ENCODE measurements around the gene MALAT1. TPM values are rescaled to one million over a fixed set of nuclear protein-coding genes. Genes with fewer than 3 reads are reported as not detected.

The MALAT1 gene
- total and polyA plus RNA-seq, 2 of the 13 experiments (the other 11 are each of a cell fraction or from before 2014, with no cell fraction given): 143 to 1,237 TPM

- in situ Hi-C loops (cut with HindIII; ENCODE audit: extremely low pct_ligation_motif_present, low pct_unique_long_range_greater_than_20kb): no loop called here
- TF ChIP-seq PITX1 (CRISPR knock-in tag; IDR thresholded peaks at IDR 0.05) (0 out of 2 replicates have a peak, but pooled peaks have one; percentile 0), GTF3A (CRISPR knock-in tag; conservative IDR thresholded peaks at IDR 0.05) (0 out of 2 replicates have a peak, but pooled peaks have one; percentile 19), JUN (CRISPR knock-in tag; IDR thresholded peaks at IDR 0.05) (0 out of 2 replicates have a peak, but pooled peaks have one; percentile 3), ZFP82 (CRISPR knock-in tag; IDR thresholded peaks at IDR 0.05; ENCODE audit: borderline replicate concordance) (0 out of 2 replicates have a peak, but pooled peaks have one; percentile 27), AHR (CRISPR knock-in tag; IDR thresholded peaks at IDR 0.05) (0 out of 2 replicates have a peak, but pooled peaks have one; percentile 12), SNAI1 (CRISPR knock-in tag; IDR thresholded peaks at IDR 0.05; ENCODE audit: borderline replicate concordance) (0 out of 2 replicates have a peak, but pooled peaks have one; percentile 10), SP4 (CRISPR knock-in tag; IDR thresholded peaks at IDR 0.05) (no peak), ZNF784 (CRISPR knock-in tag; IDR thresholded peaks at IDR 0.05; ENCODE audit: borderline replicate concordance) (0 out of 2 replicates have a peak, but pooled peaks have one; percentile 10), ZSCAN12 (CRISPR knock-in tag; IDR thresholded peaks at IDR 0.05) (no peak), FOXO4 (CRISPR knock-in tag; conservative IDR thresholded peaks at IDR 0.05) (0 out of 2 replicates have a peak, but pooled peaks have one; percentile 44), SETDB1 (CRISPR knock-in tag; IDR thresholded peaks at IDR 0.05; ENCODE audit: borderline replicate concordance) (0 out of 2 replicates have a peak, but pooled peaks have one; percentile 32), ZNF772 (CRISPR knock-in tag; IDR thresholded peaks at IDR 0.05) (peak; percentile 3; the same call in 1 of the 2 replicates), ZNF121 (CRISPR knock-in tag; IDR thresholded peaks at IDR 0.05) (peak; percentile 91), ZSCAN29 (CRISPR knock-in tag; conservative IDR thresholded peaks at IDR 0.05) (0 out of 2 replicates have a peak, but pooled peaks have one; percentile 1), ZNF564 (CRISPR knock-in tag; IDR thresholded peaks at IDR 0.05) (peak; percentile 23; the same call in 1 of the 2 replicates), MXD4 (CRISPR knock-in tag; IDR thresholded peaks at IDR 0.05) (no peak), ZNF781 (CRISPR knock-in tag; IDR thresholded peaks at IDR 0.05; ENCODE audit: borderline replicate concordance, not compliant biosample characterization) (peak; percentile 38)
- TF ChIP-seq, protein P1, sequence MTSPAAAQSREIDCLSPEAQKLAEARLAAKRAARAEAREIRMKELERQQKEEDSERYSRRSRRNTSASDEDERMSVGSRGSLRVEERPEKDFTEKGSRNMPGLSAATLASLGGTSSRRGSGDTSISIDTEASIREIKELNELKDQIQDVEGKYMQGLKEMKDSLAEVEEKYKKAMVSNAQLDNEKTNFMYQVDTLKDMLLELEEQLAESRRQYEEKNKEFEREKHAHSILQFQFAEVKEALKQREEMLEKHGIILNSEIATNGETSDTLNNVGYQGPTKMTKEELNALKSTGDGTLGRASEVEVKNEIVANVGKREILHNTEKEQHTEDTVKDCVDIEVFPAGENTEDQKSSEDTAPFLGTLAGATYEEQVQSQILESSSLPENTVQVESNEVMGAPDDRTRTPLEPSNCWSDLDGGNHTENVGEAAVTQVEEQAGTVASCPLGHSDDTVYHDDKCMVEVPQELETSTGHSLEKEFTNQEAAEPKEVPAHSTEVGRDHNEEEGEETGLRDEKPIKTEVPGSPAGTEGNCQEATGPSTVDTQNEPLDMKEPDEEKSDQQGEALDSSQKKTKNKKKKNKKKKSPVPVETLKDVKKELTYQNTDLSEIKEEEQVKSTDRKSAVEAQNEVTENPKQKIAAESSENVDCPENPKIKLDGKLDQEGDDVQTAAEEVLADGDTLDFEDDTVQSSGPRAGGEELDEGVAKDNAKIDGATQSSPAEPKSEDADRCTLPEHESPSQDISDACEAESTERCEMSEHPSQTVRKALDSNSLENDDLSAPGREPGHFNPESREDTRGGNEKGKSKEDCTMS (CRISPR knock-in tag; conservative IDR thresholded peaks at IDR 0.05): no peak
Observed at GRCh38 chr11:65476632-65477148, 22.2 kb upstream of the MALAT1 start.

More at GRCh38 chr11:65476632-65477148, 22.2 kb upstream of the MALAT1 start:
- Histone ChIP-seq H3K27me3 (ENCODE audit: control insufficient read depth in 1 of 2, insufficient read depth in 2 of 2, low read length in 2 of 2) (no peaks in the 10 kb centered on the region; a peak in 1 of 5 replicates), H3K9ac (ENCODE audit: insufficient read depth, low read depth, low read length) (peak overlapping the region; percentile 98), H3K79me2 (ENCODE audit: insufficient read depth, low read length) (peaks cover 18% of the 10 kb centered on the region), H3K4me3 (replicated peaks in 1 of 3; ENCODE audit: insufficient read depth in 1 of 3, low read depth in 2 of 3, low read length in 3 of 3) (peak overlapping the region; percentile 75 to 90 (median 82)), H4K20me1 (ENCODE audit: insufficient read depth, low read length) (no peaks in the 10 kb centered on the region), H3K4me2 (ENCODE audit: low read depth, low read length) (peak overlapping the region; percentile 95), H3K36me3 (replicated peaks in 1 of 2; ENCODE audit: control insufficient read depth in 1 of 2, insufficient read depth in 2 of 2, low read length in 2 of 2) (no peaks in the 10 kb centered on the region), H2AFZ (ENCODE audit: low read length) (no peak overlapping the region), H3K9me3 (ENCODE audit: low read length) (no peaks in the 10 kb centered on the region), H3K27ac (ENCODE audit: extremely low read length, insufficient read depth, low read length) (peak overlapping the region; percentile 95), H3K4me1 (ENCODE audit: insufficient read depth, low read length) (peaks cover 62% of the 10 kb centered on the region)
- intact Hi-C loops (cut with micrococcal nuclease; ENCODE audit: unreplicated experiment): loop anchor here (1.0 kb wide), 1 partner anchor 11 kb away; no protein-coding TSS in a partner anchor
- BruUV-seq (replicated peaks): TSS peak; percentile 98
- ChIA-PET POLR2A (interaction anchor here (0.7 to 17.5 kb wide), 13 partner anchors 15 to 380 kb away, joined by 3 to 1590 read pairs (median 6); partner anchors contain the start of genes DPF2, MALAT1, NEAT1 and VPS51), CTCF (ENCODE audit: low intra/inter-chr PET ratio, low total read pairs) (no interaction called here)
- DNase-seq (ENCODE audit: low spot score) (no peak), FAIRE-seq (no peak), ATAC-seq (peak; percentile 9)
- WGBS (ENCODE audit: low lambda C conversion rate): 4% methylated on average over 10 of the region's 10 CpGs

Measured in HepG2 (cell line).